Mucosa of descending colon (tissue), 3 donors: ENCODE data around the gene KRTAP20-4. TPM values are rescaled to one million over a fixed set of nuclear protein-coding genes. Genes with fewer than 3 reads are reported as not detected.

Source experiments
- ATAC-seq: fragments of 200-7000 bp; cut with Tn5 transposase; one replicate; pipeline ENCODE4 v1.9.1; 2020; ENCODE audit warnings: mild to moderate bottlenecking, moderate library complexity
- DNase-seq, 3 donors: peaks; one replicate each; pipeline ENCODE4 v3.0.0-alpha.2; 2020
- H3K36me3 ChIP-seq: fragments of 200-600 bp; one replicate; pipeline ENCODE4 v1.8.0; 2021; ENCODE audit warnings: low read depth, mild to moderate bottlenecking
- H3K4me1 ChIP-seq: fragments of 200-600 bp; one replicate; pipeline ENCODE4 v1.8.0; 2021; ENCODE audit warnings: low read depth, mild to moderate bottlenecking
- H3K4me3 ChIP-seq: fragments of 200-600 bp; one replicate; pipeline ENCODE4 v1.8.0; 2021; ENCODE audit warnings: mild to moderate bottlenecking
- H3K9me3 ChIP-seq: fragments of 200-600 bp; one replicate; pipeline ENCODE4 v1.8.0; 2021; ENCODE audit warnings: mild to moderate bottlenecking
- CTCF ChIP-seq: fragments of 200-600 bp; IDR thresholded peaks from one replicate; pipeline ENCODE4 v1.8.0; 2022; ENCODE audit warnings: antibody characterized with exemption, mild to moderate bottlenecking
- intact Hi-C, 2 donors: fragments of 100-400 bp; cut with DNase I in 1 of 2; cut with micrococcal nuclease in 1 of 2; formaldehyde crosslinking; loops; one replicate each; pipeline versions ENCODE4 v1.11.0 to v1.11.1; 2022; cut with DNase I, micrococcal nuclease
- total RNA-seq, 3 donors: library from RNA; stranded (reverse); fragmentation: NEBNext Ultra II Directional in 2 of 3; extraction: Animal tissue kit (Norgen Biotek cat#: 25700) in 2 of 3; gene quantifications; one replicate each; pipeline versions ENCODE4 v1.2.1 to v1.2.4, GENCODE V29; 2021 to 2023
- donor health status: DM: no; HTN: no; CAD: no; lungs with moderate emphysema.
- donor health status: DM: no; HTN: no; CAD: no.
- donor health status: DM: no; HTN: yes; CAD: no.

Gene KRTAP20-4
- total RNA-seq, 3 donors from 2014 or later: not detected

- intact Hi-C loops: no loop called here
- H3K36me3 ChIP-seq: no peaks in the 10 kb centered on the region
- no peak for TF ChIP-seq CTCF
- no peak for DNase-seq
- ATAC-seq: no peak
- H3K4me3 ChIP-seq: no peak overlapping the region
- H3K9me3 ChIP-seq: peaks cover 73% of the 10 kb centered on the region
- H3K4me1 ChIP-seq: no peaks in the 10 kb centered on the region
Observed at GRCh38 chr21:30628109-30628508, 7.7 kb downstream of the KRTAP20-4 start.

- Histone ChIP-seq H3K9me3 (peaks cover 75% of the 10 kb centered on the region), H3K4me1 (no peaks in the 10 kb centered on the region), H3K36me3 (no peaks in the 10 kb centered on the region), H3K4me3 (no peak overlapping the region)
- no peak for DNase-seq
- TF ChIP-seq CTCF: no peak
- intact Hi-C loops: no loop called here
- no peak for ATAC-seq
Observed at GRCh38 chr21:30629200-30629599, 8.8 kb downstream of the KRTAP20-4 start.

GRCh38 chr21:30634906-30635305 lies 14.5 kb downstream of the KRTAP20-4 start, which contains the start of gene KRTAP20-2:
TSS of gene KRTAP20-2 (plus strand) at chr21:30635206. CDS start at chr21:30635264, 58 bp downstream.
- Histone ChIP-seq H3K9me3 (peaks cover 54% of the 10 kb centered on the region), H3K4me1 (no peaks in the 10 kb centered on the region), H3K36me3 (no peaks in the 10 kb centered on the region), H3K4me3 (no peak within 1 kb of the TSS)
- intact Hi-C loops: no loop called here
- no peak for TF ChIP-seq CTCF
- ATAC-seq (no peak), DNase-seq (no peak)

GRCh38 chr21:30638686-30639085 lies 18.3 kb downstream of the KRTAP20-4 start:
- ATAC-seq: no peak
- no peaks in the 10 kb centered on the region for H3K36me3 ChIP-seq
- DNase-seq: no peak
- H3K9me3 ChIP-seq: peaks cover 56% of the 10 kb centered on the region
- intact Hi-C loops: no loop called here
- no peaks in the 10 kb centered on the region for H3K4me1 ChIP-seq
- H3K4me3 ChIP-seq: no peak overlapping the region
- no peak for TF ChIP-seq CTCF

GRCh38 chr21:30642564-30642963 lies 22.1 kb downstream of the KRTAP20-4 start, which contains the start of gene KRTAP20-3:
TSS of gene KRTAP20-3 (plus strand) at chr21:30642864.
- intact Hi-C loops: no loop called here
- H3K4me1 ChIP-seq: no peaks in the 10 kb centered on the region
- no peak for TF ChIP-seq CTCF
- no peak for DNase-seq
- no peak for ATAC-seq
- H3K4me3 ChIP-seq: no peak within 1 kb of the TSS
- H3K9me3 ChIP-seq: peaks cover 52% of the 10 kb centered on the region
- no peaks in the 10 kb centered on the region for H3K36me3 ChIP-seq

- Histone ChIP-seq H3K9me3 (peaks cover 58% of the 10 kb centered on the region), H3K4me1 (no peaks in the 10 kb centered on the region), H3K36me3 (no peaks in the 10 kb centered on the region), H3K4me3 (no peak overlapping the region)
- DNase-seq (no peak), ATAC-seq (no peak)
- intact Hi-C loops: no loop called here
- no peak for TF ChIP-seq CTCF
Observed at GRCh38 chr21:30646904-30647414, 26.5 kb downstream of the KRTAP20-4 start.
